Measurements from ENCODE around the gene RAD52.

- TF ChIP-seq TAF1 (IDR thresholded peaks at IDR 0.05; ENCODE audit: low read depth): no peak
- no peak for TF ChIP-seq CTCF (IDR thresholded peaks at IDR 0.05; ENCODE audit: poor library complexity, severe bottlenecking)
- TF ChIP-seq EP300 (conservative IDR thresholded peaks at IDR 0.05; ENCODE audit: poor library complexity, severe bottlenecking): no peak
- TF ChIP-seq RAD21 (conservative IDR thresholded peaks at IDR 0.05): no peak
- no peak for TF ChIP-seq EZH2 (IDR thresholded peaks at IDR 0.05; ENCODE audit: borderline replicate concordance, insufficient read depth, low read length, poor library complexity, severe bottlenecking)
- TF ChIP-seq POLR2AphosphoS5 (IDR thresholded peaks at IDR 0.05): no peak
Measured at GRCh38 chr12:879641-880040, 69.9 kb downstream of the RAD52 start.

Data from neural cell (in vitro differentiated cells).